Astrocyte (in vitro differentiated cells and primary cell): Measurements from ENCODE around the gene PPP4R2.

Experiments
- CTCF ChIP-seq: IDR thresholded peaks from 2 replicates; pipeline ENCODE4 v1.5.1; 2011; ENCODE audit warnings: low read depth, mild to moderate bottlenecking, inconsistent platforms, low read length, moderate library complexity; ENCODE audit not compliant: insufficient read depth
- EZH2 ChIP-seq: IDR thresholded peaks from 2 replicates; pipeline ENCODE4 v1.6.1; 2012; ENCODE audit warnings: mild to moderate bottlenecking, low read length, inconsistent platforms; ENCODE audit not compliant: insufficient read depth

DNA sequence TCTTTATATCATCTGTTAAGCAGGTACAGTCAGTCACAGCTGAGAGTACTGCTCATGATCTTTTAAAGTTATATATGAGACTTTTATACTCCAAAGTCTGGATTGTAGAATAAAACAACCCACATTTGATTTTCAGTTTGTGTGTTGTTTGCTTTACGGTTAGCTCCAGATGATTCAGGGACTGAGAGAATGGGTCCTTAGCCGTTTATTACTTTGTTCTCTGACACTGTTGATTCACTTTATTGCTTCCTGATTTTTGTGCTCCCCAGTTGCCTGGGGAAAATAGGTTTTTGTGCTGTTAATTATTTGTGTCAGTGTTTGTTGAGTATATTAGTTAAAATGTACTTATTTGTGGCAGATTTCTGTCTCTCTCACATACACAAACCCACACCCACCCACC is 56.2 kb downstream of the PPP4R2 start:
- TF ChIP-seq CTCF (no peak), EZH2 (no peak)
